ENCODE data around the gene VMP1. TPM values are rescaled to one million over a fixed set of nuclear protein-coding genes. Genes with fewer than 3 reads are reported as not detected.
A peak's percentile ranks its signal among the peaks of the same experiment; 100 is the strongest.

VMP1 gene
- 100 to 1,000 TPM; 128 to 138 (median 134) TPM for total RNA-seq

- Mint-ChIP-seq H3K36me3 (ENCODE audit: insufficient read depth) (peaks cover 15% of the 10 kb centered on the region), H3K27me3 (ENCODE audit: low read depth) (no peaks in the 10 kb centered on the region), H3K4me3 (peak within 1 kb of the TSS; percentile 96), H3K4me1 (ENCODE audit: low read depth) (peaks cover 53% of the 10 kb centered on the region), H3K9me3 (no peaks in the 10 kb centered on the region)
- DNase-seq (peak; percentile 83), ATAC-seq (peak; percentile 99)
Observed at GRCh38 chr17:59707149-59707970, at the start of gene VMP1, which contains the start of gene PTRH2. TSS of gene VMP1 (plus strand) at chr17:59707654. CDS start at chr17:59731447, 23,793 bp downstream. TSS of gene PTRH2 (minus strand) at chr17:59707430. CDS start at chr17:59697978, 9,452 bp downstream.

- DNase-seq (no peak), ATAC-seq (no peak)
- Mint-ChIP-seq H3K4me1 (ENCODE audit: low read depth) (peaks cover 14% of the 10 kb centered on the region), H3K36me3 (ENCODE audit: insufficient read depth) (peaks cover 24% of the 10 kb centered on the region), H3K9me3 (no peaks in the 10 kb centered on the region), H3K4me3 (no peak overlapping the region), H3K27me3 (ENCODE audit: low read depth) (no peaks in the 10 kb centered on the region)
Observed at GRCh38 chr17:59666235-59666634, 41.2 kb upstream of the VMP1 start.

- ATAC-seq, result no peak
- Mint-ChIP-seq H3K27me3 (ENCODE audit: low read depth) (no peaks in the 10 kb centered on the region), H3K36me3 (ENCODE audit: insufficient read depth) (peaks cover 27% of the 10 kb centered on the region), H3K9me3 (no peaks in the 10 kb centered on the region), H3K4me3 (no peak overlapping the region), H3K4me1 (ENCODE audit: low read depth) (peaks cover 17% of the 10 kb centered on the region)
- no peak for DNase-seq
Observed at GRCh38 chr17:59668816-59669215, 38.6 kb upstream of the VMP1 start.

GRCh38 chr17:59669411-59669810 lies 38.0 kb upstream of the VMP1 start:
- Mint-ChIP-seq H3K4me1 (ENCODE audit: low read depth) (peaks cover 17% of the 10 kb centered on the region), H3K4me3 (no peak overlapping the region), H3K36me3 (ENCODE audit: insufficient read depth) (peaks cover 26% of the 10 kb centered on the region), H3K9me3 (no peaks in the 10 kb centered on the region), H3K27me3 (ENCODE audit: low read depth) (no peaks in the 10 kb centered on the region)
- DNase-seq (no peak), ATAC-seq (no peak)

GRCh38 chr17:59669944-59670343 lies 37.5 kb upstream of the VMP1 start:
- ATAC-seq (no peak), DNase-seq (no peak)
- no peaks in the 10 kb centered on the region for H3K27me3 Mint-ChIP-seq (ENCODE audit: low read depth)
- H3K4me1 Mint-ChIP-seq (ENCODE audit: low read depth), result peaks cover 17% of the 10 kb centered on the region
- H3K4me3 Mint-ChIP-seq, result no peak overlapping the region
- H3K36me3 Mint-ChIP-seq (ENCODE audit: insufficient read depth), result peaks cover 25% of the 10 kb centered on the region
- H3K9me3 Mint-ChIP-seq, result no peaks in the 10 kb centered on the region

- H3K4me1 Mint-ChIP-seq (ENCODE audit: low read depth), result peaks cover 15% of the 10 kb centered on the region
- H3K4me3 Mint-ChIP-seq, result no peak overlapping the region
- no peaks in the 10 kb centered on the region for H3K27me3 Mint-ChIP-seq (ENCODE audit: low read depth)
- H3K36me3 Mint-ChIP-seq (ENCODE audit: insufficient read depth), result peaks cover 24% of the 10 kb centered on the region
- DNase-seq (no peak), ATAC-seq (no peak)
- no peaks in the 10 kb centered on the region for H3K9me3 Mint-ChIP-seq
Observed at GRCh38 chr17:59671386-59671785, 36.1 kb upstream of the VMP1 start.

GRCh38 chr17:59675231-59675630 lies 32.2 kb upstream of the VMP1 start:
- DNase-seq, result no peak
- peaks cover 29% of the 10 kb centered on the region for H3K36me3 Mint-ChIP-seq (ENCODE audit: insufficient read depth)
- peaks cover 7% of the 10 kb centered on the region for H3K4me1 Mint-ChIP-seq (ENCODE audit: low read depth)
- no peaks in the 10 kb centered on the region for H3K27me3 Mint-ChIP-seq (ENCODE audit: low read depth)
- no peak for ATAC-seq
- no peak overlapping the region for H3K4me3 Mint-ChIP-seq
- no peaks in the 10 kb centered on the region for H3K9me3 Mint-ChIP-seq

- Mint-ChIP-seq H3K9me3 (no peaks in the 10 kb centered on the region), H3K36me3 (ENCODE audit: insufficient read depth) (peaks cover 30% of the 10 kb centered on the region), H3K27me3 (ENCODE audit: low read depth) (no peaks in the 10 kb centered on the region), H3K4me1 (ENCODE audit: low read depth) (peaks cover under 1% of the 10 kb centered on the region), H3K4me3 (no peak overlapping the region)
- DNase-seq (no peak), ATAC-seq (no peak)
Observed at GRCh38 chr17:59676716-59677115, 30.7 kb upstream of the VMP1 start.

GRCh38 chr17:59678918-59679317 lies 28.5 kb upstream of the VMP1 start:
- ATAC-seq (no peak), DNase-seq (no peak)
- no peaks in the 10 kb centered on the region for H3K9me3 Mint-ChIP-seq
- no peak overlapping the region for H3K4me3 Mint-ChIP-seq
- no peaks in the 10 kb centered on the region for H3K4me1 Mint-ChIP-seq (ENCODE audit: low read depth)
- no peaks in the 10 kb centered on the region for H3K27me3 Mint-ChIP-seq (ENCODE audit: low read depth)
- peaks cover 38% of the 10 kb centered on the region for H3K36me3 Mint-ChIP-seq (ENCODE audit: insufficient read depth)

- H3K36me3 Mint-ChIP-seq (ENCODE audit: insufficient read depth), result peaks cover 43% of the 10 kb centered on the region
Observed at GRCh38 chr17:59680314-59680713, 27.1 kb upstream of the VMP1 start.

GRCh38 chr17:59683283-59683682 lies 24.2 kb upstream of the VMP1 start:
- H3K36me3 Mint-ChIP-seq (ENCODE audit: insufficient read depth), result peaks cover 50% of the 10 kb centered on the region
- ATAC-seq, result no peak
- no peaks in the 10 kb centered on the region for H3K27me3 Mint-ChIP-seq (ENCODE audit: low read depth)
- H3K9me3 Mint-ChIP-seq, result no peaks in the 10 kb centered on the region
- DNase-seq, result no peak
- peaks cover 6% of the 10 kb centered on the region for H3K4me1 Mint-ChIP-seq (ENCODE audit: low read depth)
- H3K4me3 Mint-ChIP-seq, result no peak overlapping the region

More at GRCh38 chr17:59680314-59680713, 27.1 kb upstream of the VMP1 start:
- H3K27me3 Mint-ChIP-seq (ENCODE audit: low read depth), result no peaks in the 10 kb centered on the region
- no peaks in the 10 kb centered on the region for H3K9me3 Mint-ChIP-seq
- DNase-seq (no peak), ATAC-seq (no peak)
- H3K4me1 Mint-ChIP-seq (ENCODE audit: low read depth), result no peaks in the 10 kb centered on the region
- no peak overlapping the region for H3K4me3 Mint-ChIP-seq

GRCh38 chr17:59684967-59685366 lies 22.5 kb upstream of the VMP1 start:
- ATAC-seq, result no peak
- H3K36me3 Mint-ChIP-seq (ENCODE audit: insufficient read depth), result peaks cover 51% of the 10 kb centered on the region
- peaks cover 10% of the 10 kb centered on the region for H3K4me1 Mint-ChIP-seq (ENCODE audit: low read depth)
- no peak overlapping the region for H3K4me3 Mint-ChIP-seq
- H3K9me3 Mint-ChIP-seq, result no peaks in the 10 kb centered on the region
- H3K27me3 Mint-ChIP-seq (ENCODE audit: low read depth), result no peaks in the 10 kb centered on the region
- DNase-seq, result no peak

- DNase-seq (no peak), ATAC-seq (no peak)
- Mint-ChIP-seq H3K9me3 (no peaks in the 10 kb centered on the region), H3K27me3 (ENCODE audit: low read depth) (no peaks in the 10 kb centered on the region), H3K4me1 (ENCODE audit: low read depth) (peaks cover 10% of the 10 kb centered on the region), H3K36me3 (ENCODE audit: insufficient read depth) (peaks cover 47% of the 10 kb centered on the region), H3K4me3 (no peak overlapping the region)
Observed at GRCh38 chr17:59688008-59688407, 19.4 kb upstream of the VMP1 start.

- Mint-ChIP-seq H3K4me3 (no peak overlapping the region), H3K9me3 (no peaks in the 10 kb centered on the region), H3K27me3 (ENCODE audit: low read depth) (no peaks in the 10 kb centered on the region), H3K4me1 (ENCODE audit: low read depth) (peaks cover 10% of the 10 kb centered on the region), H3K36me3 (ENCODE audit: insufficient read depth) (peaks cover 45% of the 10 kb centered on the region)
- no peak for DNase-seq
- ATAC-seq, result no peak
Observed at GRCh38 chr17:59688496-59688895, 19.0 kb upstream of the VMP1 start.

GRCh38 chr17:59693582-59693981 lies 13.9 kb upstream of the VMP1 start:
- Mint-ChIP-seq H3K36me3 (ENCODE audit: insufficient read depth) (peaks cover 47% of the 10 kb centered on the region), H3K4me3 (no peak overlapping the region), H3K9me3 (no peaks in the 10 kb centered on the region), H3K27me3 (ENCODE audit: low read depth) (no peaks in the 10 kb centered on the region), H3K4me1 (ENCODE audit: low read depth) (peaks cover 19% of the 10 kb centered on the region)
- DNase-seq (no peak), ATAC-seq (no peak)
